Progenitor cell of endocrine pancreas (in vitro differentiated cells): ENCODE measurements around the gene VDAC1. TPM values are rescaled to one million over a fixed set of nuclear protein-coding genes. Genes with fewer than 3 reads are reported as not detected.
A peak's percentile ranks its signal among the peaks of the same experiment; 100 is the strongest.

Source experiments
- DNase-seq: peaks from one replicate; pipeline ENCODE4 v3.0.0; 2021; ENCODE audit warnings: low spot score; ENCODE audit not compliant: unreplicated experiment
- H3K27ac Mint-ChIP-seq: 2 replicates; pipeline ENCODE4 v1.8.0; 2021; ENCODE audit warnings: mild to moderate bottlenecking, moderate library complexity, mixed read lengths
- H3K27me3 Mint-ChIP-seq: 2 replicates; pipeline ENCODE4 v1.8.0; 2021; ENCODE audit warnings: mixed read lengths
- H3K36me3 Mint-ChIP-seq: 2 replicates; pipeline ENCODE4 v1.8.0; 2022; ENCODE audit warnings: mixed read lengths; ENCODE audit not compliant: insufficient read depth
- H3K4me1 Mint-ChIP-seq: 2 replicates; pipeline ENCODE4 v1.8.0; 2021; ENCODE audit warnings: low read depth, mixed read lengths
- H3K4me3 Mint-ChIP-seq: 2 replicates; pipeline ENCODE4 v1.8.0; 2021; ENCODE audit warnings: low read depth, mild to moderate bottlenecking, moderate library complexity, mixed read lengths
- H3K9me3 Mint-ChIP-seq: 2 replicates; pipeline ENCODE4 v1.8.0; 2021; ENCODE audit warnings: low read depth, mixed read lengths
- CTCF ChIP-seq: fragments of 200-600 bp; sonication (generic); IDR thresholded peaks from one replicate; pipeline ENCODE4 v1.5.0; 2021; ENCODE audit warnings: antibody characterized with exemption, mild to moderate bottlenecking; ENCODE audit not compliant: unreplicated experiment
- total RNA-seq: library from RNA; stranded (reverse); gene quantifications from 2 replicates; pipeline ENCODE4 v1.2.1, GENCODE V29; 2021

Gene VDAC1
- total RNA-seq, 1 donor from 2014 or later, result 123 TPM

GRCh38 chr5:133948721-133949120 is 56.1 kb downstream of the VDAC1 start:
- no peak for TF ChIP-seq CTCF
- Mint-ChIP-seq H3K9me3 (no peaks in the 10 kb centered on the region), H3K36me3 (peaks cover 2% of the 10 kb centered on the region), H3K27me3 (peaks cover 12% of the 10 kb centered on the region), H3K27ac (no peak overlapping the region), H3K4me1 (peaks cover 7% of the 10 kb centered on the region), H3K4me3 (no peak overlapping the region)
- no peak for DNase-seq

GRCh38 chr5:133947431-133947841 is 57.3 kb downstream of the VDAC1 start:
- H3K9me3 Mint-ChIP-seq, result no peaks in the 10 kb centered on the region
- peaks cover 12% of the 10 kb centered on the region for H3K27me3 Mint-ChIP-seq
- TF ChIP-seq CTCF, result no peak
- no peak for DNase-seq
- no peak overlapping the region for H3K27ac Mint-ChIP-seq
- no peaks in the 10 kb centered on the region for H3K36me3 Mint-ChIP-seq
- H3K4me3 Mint-ChIP-seq, result no peak overlapping the region
- H3K4me1 Mint-ChIP-seq, result peaks cover 7% of the 10 kb centered on the region

GRCh38 chr5:133945568-133945967 is 59.2 kb downstream of the VDAC1 start:
- H3K9me3 Mint-ChIP-seq, result no peaks in the 10 kb centered on the region
- H3K27me3 Mint-ChIP-seq, result peaks cover 12% of the 10 kb centered on the region
- no peak for TF ChIP-seq CTCF
- H3K4me3 Mint-ChIP-seq, result no peak overlapping the region
- H3K4me1 Mint-ChIP-seq, result peaks cover 7% of the 10 kb centered on the region
- no peak overlapping the region for H3K27ac Mint-ChIP-seq
- no peak for DNase-seq
- H3K36me3 Mint-ChIP-seq, result no peaks in the 10 kb centered on the region

- Mint-ChIP-seq H3K36me3 (no peaks in the 10 kb centered on the region), H3K9me3 (peaks cover 3% of the 10 kb centered on the region), H3K4me3 (no peak overlapping the region), H3K27me3 (peaks cover 12% of the 10 kb centered on the region), H3K27ac (no peak overlapping the region), H3K4me1 (peaks cover 10% of the 10 kb centered on the region)
- peak; percentile 83 for TF ChIP-seq CTCF
- DNase-seq, result peak; percentile 64
Observed at GRCh38 chr5:133944263-133945185, 60.3 kb downstream of the VDAC1 start.

GRCh38 chr5:133943475-133943817 is 61.3 kb downstream of the VDAC1 start:
- TF ChIP-seq CTCF, result no peak
- peaks cover 19% of the 10 kb centered on the region for H3K4me1 Mint-ChIP-seq
- H3K27me3 Mint-ChIP-seq, result peaks cover 12% of the 10 kb centered on the region
- H3K9me3 Mint-ChIP-seq, result peaks cover 3% of the 10 kb centered on the region
- H3K36me3 Mint-ChIP-seq, result no peaks in the 10 kb centered on the region
- H3K4me3 Mint-ChIP-seq, result no peak overlapping the region
- no peak overlapping the region for H3K27ac Mint-ChIP-seq
- DNase-seq, result no peak
